Activated CD8-positive, alpha-beta memory T cell treated with anti-CD3 and anti-CD28 coated beads, Interleukin-2, amount 10 ng/mL, durations not matched to agents 7 days and 5 days (primary cell): ENCODE measurements around the gene ERBB4. TPM values are rescaled to one million over a fixed set of nuclear protein-coding genes. Genes with fewer than 3 reads are reported as not detected.
"Not testable (repeated sequence)": the region's sequence is repeated elsewhere in the genome, so short reads cannot be mapped to it uniquely, and the experiment has no call there.

Experiments
- ATAC-seq: fragments of 150-1000 bp; cut with Tn5 transposase; one replicate; pipeline ENCODE4 v1.10.0; 2021; ENCODE audit warnings: moderate library complexity
- CTCF ChIA-PET: fragments of 350-600 bp; sonication (Branson Sonifier 250); formaldehyde crosslinking; loops from one replicate; lab custom pipeline; 2021; ENCODE audit warnings: antibody characterized with exemption; lab: Charles Lee
- DNase-seq: peaks from one replicate; pipeline ENCODE4 v3.0.0-alpha.2; 2020
- H3K27ac Mint-ChIP-seq: one replicate; pipeline ENCODE4 v1.8.0; 2021; ENCODE audit warnings: mild to moderate bottlenecking, mixed read lengths
- H3K27me3 Mint-ChIP-seq: one replicate; pipeline ENCODE4 v1.8.0; 2021; ENCODE audit warnings: mixed read lengths
- H3K36me3 Mint-ChIP-seq: one replicate; pipeline ENCODE4 v1.8.0; 2021; ENCODE audit warnings: mild to moderate bottlenecking, mixed read lengths
- H3K4me1 Mint-ChIP-seq: one replicate; pipeline ENCODE4 v1.8.0; 2021; ENCODE audit warnings: mixed read lengths
- H3K4me3 Mint-ChIP-seq: one replicate; pipeline ENCODE4 v1.8.0; 2021; ENCODE audit warnings: mild to moderate bottlenecking, moderate library complexity, mixed read lengths
- H3K9me3 Mint-ChIP-seq: one replicate; pipeline ENCODE4 v1.8.0; 2022; ENCODE audit warnings: low read depth, mixed read lengths
- total RNA-seq, 2 experiments: library from RNA; stranded (reverse); gene quantifications; one replicate each; pipeline ENCODE4 v1.2.3, GENCODE V29; 2021

The ERBB4 gene
- total RNA-seq, 2 experiments from 2014 or later, result not detected

DNA sequence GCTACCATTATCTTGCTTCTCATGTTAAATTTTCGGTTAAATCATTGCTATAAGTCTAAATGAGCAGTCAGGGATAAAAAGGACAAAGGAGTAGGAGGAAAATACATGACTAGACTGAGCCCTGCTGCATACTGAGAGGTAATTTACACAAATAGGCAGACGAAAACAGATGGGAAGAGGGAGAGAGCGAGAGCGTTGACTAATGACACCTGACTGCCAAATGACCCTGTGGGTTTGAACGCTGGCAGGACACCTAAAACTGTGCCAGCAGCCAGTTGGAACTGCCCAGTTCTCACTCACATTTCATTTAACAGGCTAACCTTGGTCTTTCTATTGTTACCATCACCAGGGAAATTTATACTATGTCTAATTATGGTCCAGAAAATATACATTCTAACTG, 1004.0 kb downstream of the ERBB4 start:
- no peak for DNase-seq
- no peaks in the 10 kb centered on the region for H3K4me1 Mint-ChIP-seq
- H3K27me3 Mint-ChIP-seq, result no peaks in the 10 kb centered on the region
- ATAC-seq, result no peak
- H3K4me3 Mint-ChIP-seq, result no peak overlapping the region
- H3K9me3 Mint-ChIP-seq, result peaks cover 2% of the 10 kb centered on the region
- CTCF ChIA-PET, result no interaction called here
- no peaks in the 10 kb centered on the region for H3K36me3 Mint-ChIP-seq
- H3K27ac Mint-ChIP-seq, result no peak overlapping the region

DNA sequence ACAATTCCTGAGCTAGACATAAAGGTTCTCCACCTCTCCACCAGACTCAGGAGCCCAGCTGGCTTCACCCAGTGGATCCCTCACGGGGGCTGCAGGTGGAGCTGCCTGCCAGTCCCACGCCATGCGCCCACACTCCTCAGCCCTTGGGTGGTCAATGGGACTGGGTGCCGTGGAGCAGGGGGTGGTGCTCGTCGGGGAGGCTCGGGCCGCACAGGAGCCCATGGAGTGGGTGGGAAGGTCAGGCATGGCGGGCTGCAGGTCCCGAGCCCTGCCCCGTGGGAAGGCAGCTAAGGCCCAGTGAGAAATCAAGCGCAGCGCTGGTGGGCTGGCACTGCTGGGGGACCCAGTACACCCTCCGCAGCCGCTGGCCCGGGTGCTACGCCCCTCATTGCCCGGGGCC, 1014.4 kb downstream of the ERBB4 start:
- H3K4me3 Mint-ChIP-seq, H3K4me1 Mint-ChIP-seq, H3K9me3 Mint-ChIP-seq, H3K36me3 Mint-ChIP-seq, ATAC-seq, DNase-seq, H3K27me3 Mint-ChIP-seq, CTCF ChIA-PET, H3K27ac Mint-ChIP-seq: not testable (repeated sequence)

DNA sequence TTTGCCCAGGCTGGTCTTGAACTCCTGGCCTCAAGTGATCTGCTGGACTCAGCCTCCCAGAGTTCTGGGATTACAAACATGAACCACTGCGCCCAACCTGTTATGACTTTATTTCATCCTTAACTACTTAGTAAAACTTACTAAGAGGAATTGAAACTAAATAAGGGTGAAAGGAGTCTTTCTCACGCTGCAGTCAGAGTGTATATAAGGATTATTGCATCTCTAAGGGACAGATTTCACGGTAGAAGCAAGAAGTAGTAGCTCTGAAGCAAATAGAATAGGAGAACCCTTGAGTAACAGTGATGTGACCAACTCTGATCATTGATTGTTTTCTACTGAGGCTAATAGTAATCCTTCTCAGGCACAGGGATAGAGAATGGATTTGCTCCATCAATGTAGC, 1022.1 kb downstream of the ERBB4 start:
- Mint-ChIP-seq H3K4me1 (no peaks in the 10 kb centered on the region), H3K27me3 (no peaks in the 10 kb centered on the region), H3K4me3 (no peak overlapping the region), H3K9me3 (no peaks in the 10 kb centered on the region), H3K27ac (no peak overlapping the region), H3K36me3 (no peaks in the 10 kb centered on the region)
- CTCF ChIA-PET, result no interaction called here
- no peak for ATAC-seq
- DNase-seq, result no peak

DNA sequence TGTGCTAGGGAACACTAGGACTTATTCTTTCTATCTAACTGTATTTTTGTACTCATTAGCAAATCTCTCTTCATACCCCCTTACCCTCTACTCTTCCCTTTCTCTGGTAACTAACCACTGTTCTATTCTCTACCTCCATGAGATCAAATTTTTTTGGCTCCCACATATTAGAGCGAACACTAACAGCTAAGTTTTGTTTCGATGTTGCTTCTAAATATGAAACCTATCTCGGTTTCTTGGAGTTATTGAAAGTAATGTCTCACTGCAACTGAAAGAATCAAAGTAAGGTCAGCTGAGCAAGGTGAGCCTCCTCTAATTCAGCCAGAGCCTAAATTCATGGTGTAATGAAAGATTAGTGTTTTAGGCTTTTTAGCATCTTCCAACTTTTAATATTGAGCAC, 1024.6 kb downstream of the ERBB4 start:
- Mint-ChIP-seq H3K9me3 (no peaks in the 10 kb centered on the region), H3K4me3 (no peak overlapping the region), H3K27me3 (no peaks in the 10 kb centered on the region), H3K4me1 (no peaks in the 10 kb centered on the region), H3K27ac (no peak overlapping the region), H3K36me3 (no peaks in the 10 kb centered on the region)
- CTCF ChIA-PET, result no interaction called here
- no peak for ATAC-seq
- DNase-seq, result no peak

DNA sequence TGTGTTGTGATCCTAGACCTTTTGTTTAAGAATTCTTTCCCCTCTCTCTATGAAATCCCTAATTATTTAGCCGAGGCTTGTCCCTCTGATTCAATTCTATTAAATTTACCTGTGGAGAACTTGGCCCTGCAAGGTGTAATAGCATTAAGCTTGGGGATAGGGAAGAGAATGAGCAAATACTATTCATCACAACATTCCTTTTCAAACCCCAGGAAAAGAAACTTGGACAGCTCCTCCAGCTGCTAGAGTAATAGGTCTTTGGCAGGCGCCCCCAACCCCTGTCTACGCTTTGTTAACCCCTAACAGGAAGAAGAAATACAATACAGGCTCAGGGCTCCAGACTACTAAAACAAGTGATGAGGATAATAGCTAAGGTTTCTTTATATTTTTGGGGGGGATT, 1025.2 kb downstream of the ERBB4 start:
- ATAC-seq (no peak), DNase-seq (no peak)
- no peaks in the 10 kb centered on the region for H3K27me3 Mint-ChIP-seq
- no peaks in the 10 kb centered on the region for H3K36me3 Mint-ChIP-seq
- no peaks in the 10 kb centered on the region for H3K9me3 Mint-ChIP-seq
- no peak overlapping the region for H3K4me3 Mint-ChIP-seq
- no peak overlapping the region for H3K27ac Mint-ChIP-seq
- no peaks in the 10 kb centered on the region for H3K4me1 Mint-ChIP-seq
- CTCF ChIA-PET, result no interaction called here

DNA sequence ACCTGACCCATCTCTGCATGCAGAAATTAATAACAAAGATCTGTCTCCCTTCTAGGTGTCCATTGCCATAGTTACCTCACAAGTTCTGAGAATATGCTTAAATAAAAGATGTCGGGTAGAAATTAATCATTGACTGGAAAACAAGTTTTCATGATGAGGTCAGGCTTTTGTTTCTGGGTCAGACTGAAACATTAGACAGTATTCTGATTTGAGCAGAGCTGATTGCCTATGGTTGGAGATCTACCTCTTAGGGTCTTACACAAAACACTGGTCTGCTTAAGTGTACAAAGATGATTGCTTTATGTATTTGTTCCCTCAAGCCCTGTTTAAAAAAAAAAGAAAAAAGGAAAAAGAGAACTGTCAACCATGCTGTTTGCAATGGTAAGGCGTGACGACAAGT, 1025.8 kb downstream of the ERBB4 start:
- DNase-seq (no peak), ATAC-seq (no peak)
- no peaks in the 10 kb centered on the region for H3K27me3 Mint-ChIP-seq
- no peaks in the 10 kb centered on the region for H3K36me3 Mint-ChIP-seq
- no peaks in the 10 kb centered on the region for H3K9me3 Mint-ChIP-seq
- H3K4me3 Mint-ChIP-seq, result no peak overlapping the region
- no peaks in the 10 kb centered on the region for H3K4me1 Mint-ChIP-seq
- CTCF ChIA-PET, result no interaction called here
- H3K27ac Mint-ChIP-seq, result no peak overlapping the region

DNA sequence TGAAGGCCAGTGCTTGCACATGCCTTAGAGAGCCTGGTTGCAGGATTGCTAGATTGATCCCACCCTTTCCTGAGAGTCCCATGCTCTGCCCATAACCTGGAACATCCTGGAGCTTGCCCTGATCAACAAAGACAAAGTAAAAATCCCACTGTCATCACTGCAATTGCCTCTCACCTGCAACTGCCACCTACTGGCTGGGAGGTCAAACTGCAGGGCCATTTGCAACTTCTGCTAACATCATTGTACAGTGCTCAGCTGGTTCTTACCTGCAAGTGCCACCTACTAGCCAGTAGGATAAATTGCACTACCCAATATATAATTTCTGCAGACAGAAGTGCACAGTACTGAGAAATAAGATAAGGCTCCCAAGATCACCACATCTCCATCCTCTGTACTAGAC, 1034.7 kb downstream of the ERBB4 start:
- Mint-ChIP-seq H3K27me3 (no peaks in the 10 kb centered on the region), H3K4me1 (no peaks in the 10 kb centered on the region), H3K9me3 (peaks cover 3% of the 10 kb centered on the region), H3K27ac (no peak overlapping the region), H3K4me3 (no peak overlapping the region), H3K36me3 (no peaks in the 10 kb centered on the region)
- ATAC-seq (no peak), DNase-seq (no peak)
- CTCF ChIA-PET, result interaction anchor here (0.9 kb wide), 1 partner anchor 45 kb away, joined by 3 read pairs; no protein-coding TSS in a partner anchor

DNA sequence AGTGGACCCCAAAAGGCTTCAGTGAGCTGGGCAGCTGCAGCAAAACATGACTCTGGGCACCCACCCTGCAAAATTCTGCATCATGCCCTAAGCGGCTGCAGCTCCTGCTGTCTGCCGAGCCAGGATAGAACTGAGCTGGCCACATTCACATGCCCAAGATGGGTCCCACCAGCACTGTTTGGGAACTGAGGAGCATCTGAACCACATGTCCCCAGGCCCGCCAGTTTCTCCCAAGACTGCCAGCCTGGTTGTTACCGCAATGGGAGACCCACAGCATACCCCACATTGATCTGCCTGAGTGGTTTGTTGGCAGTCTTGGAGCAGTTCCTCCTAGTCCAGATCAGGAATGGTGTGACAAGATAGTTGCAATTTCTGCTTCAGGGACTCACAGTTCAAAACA, 1035.4 kb downstream of the ERBB4 start:
- H3K36me3 Mint-ChIP-seq, result no peaks in the 10 kb centered on the region
- no peaks in the 10 kb centered on the region for H3K27me3 Mint-ChIP-seq
- no peak overlapping the region for H3K4me3 Mint-ChIP-seq
- no peaks in the 10 kb centered on the region for H3K4me1 Mint-ChIP-seq
- H3K27ac Mint-ChIP-seq, result no peak overlapping the region
- ATAC-seq (no peak), DNase-seq (no peak)
- peaks cover 3% of the 10 kb centered on the region for H3K9me3 Mint-ChIP-seq
- CTCF ChIA-PET, result no interaction called here

DNA sequence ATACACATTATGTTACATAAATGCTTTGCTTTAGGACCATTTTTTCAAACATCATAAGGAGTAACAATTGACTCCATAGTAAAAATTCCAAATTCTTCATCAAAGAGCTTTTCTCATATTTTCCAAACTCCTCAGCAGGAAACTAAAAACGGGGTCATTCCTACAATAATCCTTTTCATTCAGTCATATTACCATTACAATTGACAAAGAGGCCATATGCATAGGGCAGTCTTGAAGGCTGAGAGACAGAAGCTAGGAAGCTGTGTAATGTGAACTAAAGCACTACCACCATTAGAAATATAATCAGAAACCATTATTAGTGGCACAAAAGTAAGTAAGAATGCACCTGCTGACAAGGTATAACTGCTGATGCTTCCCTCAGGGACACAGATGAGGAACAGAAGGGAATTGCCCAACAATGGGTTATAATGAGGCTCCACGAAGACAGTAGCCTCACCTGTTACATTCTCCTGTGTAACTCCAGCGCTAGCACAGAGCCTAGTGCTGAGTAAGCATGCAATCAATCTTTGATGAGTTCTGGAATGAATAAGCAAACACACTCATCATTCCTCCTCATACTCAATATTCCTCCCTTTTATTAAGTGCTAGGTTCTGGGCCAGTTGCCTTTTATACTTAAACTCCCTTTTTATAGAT, 1039.9 kb downstream of the ERBB4 start:
- Mint-ChIP-seq H3K9me3 (no peaks in the 10 kb centered on the region), H3K4me1 (no peaks in the 10 kb centered on the region), H3K27ac (no peak overlapping the region), H3K4me3 (no peak overlapping the region), H3K36me3 (no peaks in the 10 kb centered on the region), H3K27me3 (no peaks in the 10 kb centered on the region)
- CTCF ChIA-PET, result no interaction called here
- DNase-seq (no peak), ATAC-seq (no peak)

DNA sequence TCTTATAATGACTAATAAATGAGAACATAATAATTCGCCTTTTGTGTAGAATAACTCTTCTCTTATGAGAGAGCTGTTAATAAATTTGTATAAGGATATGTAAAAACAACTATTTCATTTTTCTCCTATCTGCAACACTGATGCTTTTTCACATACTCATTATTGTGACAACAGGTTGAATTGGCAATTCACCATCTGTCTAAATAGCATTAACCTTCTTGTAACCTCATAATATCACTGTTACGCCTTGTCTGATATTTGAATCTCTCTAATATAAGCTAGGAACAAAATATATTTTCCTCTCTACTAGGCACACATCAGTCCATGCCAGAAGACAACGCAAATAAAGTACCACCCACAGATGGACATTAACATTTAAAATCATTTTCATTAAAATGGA, 1043.3 kb downstream of the ERBB4 start:
- no peaks in the 10 kb centered on the region for H3K9me3 Mint-ChIP-seq
- no peak overlapping the region for H3K27ac Mint-ChIP-seq
- H3K36me3 Mint-ChIP-seq, result no peaks in the 10 kb centered on the region
- H3K27me3 Mint-ChIP-seq, result no peaks in the 10 kb centered on the region
- CTCF ChIA-PET, result no interaction called here
- no peak for DNase-seq
- no peak overlapping the region for H3K4me3 Mint-ChIP-seq
- no peak for ATAC-seq
- no peaks in the 10 kb centered on the region for H3K4me1 Mint-ChIP-seq

DNA sequence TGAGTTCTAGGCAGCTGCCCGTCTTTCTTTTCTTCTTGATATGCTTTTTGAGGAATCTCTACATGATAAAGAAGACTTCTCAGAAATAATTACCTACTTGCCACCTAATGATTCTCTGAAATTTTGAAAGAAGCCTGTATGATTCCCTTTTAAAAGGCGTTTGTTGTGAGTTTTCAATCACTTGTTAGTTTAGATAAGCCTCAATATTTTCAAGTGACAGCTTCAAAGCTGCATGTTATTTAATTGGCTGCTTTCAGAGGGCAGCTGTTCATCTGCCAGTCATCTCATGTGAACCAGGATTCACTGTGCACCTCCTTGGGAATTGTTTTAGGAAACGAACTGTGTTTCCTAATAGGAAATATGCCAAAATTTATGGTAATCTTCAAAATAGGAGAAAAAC, 1044.1 kb downstream of the ERBB4 start:
- no peak overlapping the region for H3K4me3 Mint-ChIP-seq
- no peaks in the 10 kb centered on the region for H3K9me3 Mint-ChIP-seq
- H3K27me3 Mint-ChIP-seq, result no peaks in the 10 kb centered on the region

DNA sequence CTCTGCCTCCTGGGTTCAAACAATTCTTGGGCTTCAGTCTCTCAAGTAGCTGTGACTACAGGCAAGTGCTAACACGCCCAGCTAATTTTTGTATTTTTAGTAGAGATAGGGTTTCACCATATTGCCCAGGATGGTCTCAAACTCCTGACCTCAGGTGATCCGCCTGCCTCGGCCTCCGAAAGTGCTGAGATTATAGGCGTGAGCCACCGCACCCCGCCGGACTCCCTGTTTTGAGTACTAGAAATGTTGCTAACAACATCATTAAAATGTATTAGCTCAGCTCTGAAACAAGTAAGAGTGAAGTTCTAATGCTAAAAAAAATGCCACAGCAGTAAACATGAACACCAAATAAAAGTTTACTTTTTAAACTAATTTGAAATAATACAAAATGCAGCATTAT, 1044.5 kb downstream of the ERBB4 start:
- Mint-ChIP-seq H3K36me3 (no peaks in the 10 kb centered on the region), H3K27me3 (no peaks in the 10 kb centered on the region), H3K27ac (no peak overlapping the region), H3K9me3 (no peaks in the 10 kb centered on the region), H3K4me1 (no peaks in the 10 kb centered on the region), H3K4me3 (no peak overlapping the region)
- CTCF ChIA-PET, result no interaction called here
- ATAC-seq (no peak), DNase-seq (no peak)

More for the DNA sequence above, 1044.1 kb downstream of the ERBB4 start:
- CTCF ChIA-PET, result no interaction called here
- ATAC-seq, result no peak
- no peak for DNase-seq
- no peaks in the 10 kb centered on the region for H3K4me1 Mint-ChIP-seq
- no peak overlapping the region for H3K27ac Mint-ChIP-seq
- no peaks in the 10 kb centered on the region for H3K36me3 Mint-ChIP-seq

DNA sequence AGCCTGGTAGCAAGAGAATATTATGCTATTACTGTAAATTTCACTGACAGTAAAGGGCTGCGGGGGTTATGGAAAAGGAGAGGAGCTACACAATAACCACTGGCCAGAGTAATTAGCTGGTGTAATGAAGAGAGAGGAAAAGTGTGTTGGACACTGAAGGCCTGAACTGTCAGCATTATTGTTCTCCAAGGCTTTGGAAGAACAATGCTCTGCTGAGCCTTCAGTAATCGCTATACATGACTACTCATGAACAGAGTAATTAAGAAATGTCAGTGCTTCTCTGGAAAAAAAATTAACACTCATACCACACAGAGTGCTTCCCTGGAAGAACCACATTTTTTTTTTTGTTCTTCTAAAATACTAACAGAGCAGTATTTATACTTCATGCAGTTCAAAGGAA, 1050.9 kb downstream of the ERBB4 start:
- Mint-ChIP-seq H3K9me3 (no peaks in the 10 kb centered on the region), H3K27ac (no peak overlapping the region), H3K4me1 (no peaks in the 10 kb centered on the region), H3K27me3 (no peaks in the 10 kb centered on the region), H3K4me3 (no peak overlapping the region), H3K36me3 (no peaks in the 10 kb centered on the region)
- ATAC-seq (no peak), DNase-seq (no peak)
- CTCF ChIA-PET, result no interaction called here

DNA sequence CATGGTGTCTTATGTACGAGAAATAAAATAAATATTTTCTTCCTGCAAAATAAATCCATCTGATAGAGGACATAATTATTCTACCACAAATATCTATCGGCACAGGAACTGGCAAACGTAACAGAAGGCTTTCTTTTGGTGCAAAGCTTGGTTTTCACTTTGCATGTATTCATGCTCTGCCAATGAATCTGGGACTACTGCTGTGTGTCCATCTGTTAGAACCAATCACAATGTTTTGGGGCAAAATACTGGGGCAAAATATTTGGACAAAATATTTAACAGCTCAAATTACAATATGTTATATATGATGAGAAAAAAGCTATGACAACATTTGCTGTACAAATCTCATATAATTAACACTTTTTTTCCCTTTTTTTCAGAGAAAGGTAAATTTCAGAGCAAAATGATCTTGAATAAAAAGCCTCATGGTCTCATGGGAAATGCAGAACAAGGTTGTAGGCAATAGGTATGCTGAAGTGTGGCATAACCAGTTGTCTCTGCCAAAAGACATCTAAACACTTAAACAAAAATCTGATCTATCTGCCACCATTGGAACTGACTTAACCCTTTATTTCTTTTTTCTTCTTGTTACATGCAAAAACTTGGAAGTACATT, 1059.0 kb downstream of the ERBB4 start:
- no peaks in the 10 kb centered on the region for H3K9me3 Mint-ChIP-seq
- no peak overlapping the region for H3K27ac Mint-ChIP-seq
- DNase-seq, result no peak
- no peaks in the 10 kb centered on the region for H3K4me1 Mint-ChIP-seq
- H3K36me3 Mint-ChIP-seq, result no peaks in the 10 kb centered on the region
- CTCF ChIA-PET, result no interaction called here
- no peak overlapping the region for H3K4me3 Mint-ChIP-seq
- ATAC-seq, result no peak
- H3K27me3 Mint-ChIP-seq, result no peaks in the 10 kb centered on the region
